CD4-positive, alpha-beta T cell treated with Interleukin-17A for 4 hours (primary cell): ENCODE results near the gene GRAMD1B.
A peak's percentile ranks its signal among the peaks of the same experiment; 100 is the strongest.

ENCODE experiments used
- DNase-seq: peaks from one replicate; pipeline ENCODE4 v3.0.0-alpha.2; 2020; ENCODE audit warnings: mixed read lengths

Gene GRAMD1B

DNA sequence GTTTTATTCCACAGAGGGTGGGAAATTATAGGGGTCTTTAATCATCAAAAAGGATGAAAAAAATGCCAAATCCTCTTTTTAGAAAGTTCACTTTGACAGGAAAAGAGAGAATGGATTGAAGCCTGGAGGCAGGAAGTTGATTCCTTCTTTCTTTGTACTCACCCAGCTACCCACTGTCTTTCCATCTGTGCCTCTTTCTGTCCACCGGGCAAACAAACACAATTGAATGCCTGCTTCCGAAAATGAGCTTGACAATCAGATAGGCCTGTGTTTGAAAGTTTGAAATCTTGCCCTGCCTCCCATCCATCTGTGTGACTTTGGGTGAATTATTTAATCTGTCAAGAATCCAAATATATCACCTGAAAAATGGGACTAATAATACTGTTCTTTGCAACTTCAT, 143.2 kb downstream of the GRAMD1B start:
- no peak for DNase-seq

DNA sequence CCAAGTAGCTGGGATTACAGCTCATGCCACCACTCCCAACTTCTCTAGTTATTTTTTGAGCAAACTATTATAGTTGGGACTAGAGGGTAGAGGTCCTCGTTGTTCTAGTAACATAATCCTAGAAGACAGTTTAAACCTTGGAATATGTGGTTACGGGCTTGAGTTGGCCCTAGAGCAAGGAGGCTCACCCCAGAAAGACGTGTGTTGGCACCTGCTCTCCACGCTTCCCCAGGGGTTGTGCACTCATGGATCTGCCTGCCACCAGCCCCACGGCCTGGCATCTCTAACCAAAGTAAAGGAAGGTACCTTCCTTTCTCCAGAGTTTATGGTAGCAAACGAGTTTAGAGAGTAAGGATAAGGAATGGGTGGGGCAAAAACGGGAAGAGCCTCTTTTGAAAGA, 145.4 kb downstream of the GRAMD1B start:
- no peak for DNase-seq

DNA sequence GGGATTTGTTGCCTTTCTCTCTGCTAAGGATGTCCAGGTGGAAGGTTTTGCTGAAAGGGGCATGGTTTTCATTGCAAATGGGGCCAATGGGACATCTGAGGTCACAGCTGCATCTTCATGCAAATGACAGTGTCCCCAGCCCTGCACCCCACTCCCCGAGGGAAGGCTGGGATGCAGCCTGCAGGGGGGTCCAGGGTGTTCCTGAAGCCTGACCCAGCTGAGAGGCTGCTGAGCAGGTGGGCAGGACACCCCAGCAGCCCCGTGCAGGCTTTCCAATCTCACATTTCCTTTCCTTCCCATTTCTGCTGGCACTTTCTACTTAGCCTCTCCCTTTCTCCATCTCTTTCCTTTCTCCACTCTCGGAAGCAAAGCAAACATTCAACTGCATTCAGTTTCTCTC, 146.0 kb downstream of the GRAMD1B start:
- no peak for DNase-seq

DNA sequence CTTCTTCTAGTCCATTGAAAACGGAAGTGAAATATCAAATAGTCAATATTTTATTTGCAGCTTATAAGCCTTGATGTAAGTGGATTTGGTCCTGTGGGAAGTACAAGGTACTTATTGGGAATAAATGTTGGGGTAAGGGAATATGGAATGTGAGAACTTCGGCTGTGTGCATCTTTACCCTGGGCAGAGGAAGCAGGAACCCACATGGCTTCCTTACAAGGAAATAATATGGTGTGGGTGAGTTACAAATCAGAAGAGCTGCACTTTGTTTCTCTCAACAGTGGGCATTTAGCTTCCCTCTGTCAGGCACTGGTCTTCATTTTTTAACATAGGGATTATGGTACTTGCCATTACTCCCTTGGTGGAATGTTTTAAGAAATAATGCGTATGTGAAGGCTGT, 146.4 kb downstream of the GRAMD1B start:
- no peak for DNase-seq

DNA sequence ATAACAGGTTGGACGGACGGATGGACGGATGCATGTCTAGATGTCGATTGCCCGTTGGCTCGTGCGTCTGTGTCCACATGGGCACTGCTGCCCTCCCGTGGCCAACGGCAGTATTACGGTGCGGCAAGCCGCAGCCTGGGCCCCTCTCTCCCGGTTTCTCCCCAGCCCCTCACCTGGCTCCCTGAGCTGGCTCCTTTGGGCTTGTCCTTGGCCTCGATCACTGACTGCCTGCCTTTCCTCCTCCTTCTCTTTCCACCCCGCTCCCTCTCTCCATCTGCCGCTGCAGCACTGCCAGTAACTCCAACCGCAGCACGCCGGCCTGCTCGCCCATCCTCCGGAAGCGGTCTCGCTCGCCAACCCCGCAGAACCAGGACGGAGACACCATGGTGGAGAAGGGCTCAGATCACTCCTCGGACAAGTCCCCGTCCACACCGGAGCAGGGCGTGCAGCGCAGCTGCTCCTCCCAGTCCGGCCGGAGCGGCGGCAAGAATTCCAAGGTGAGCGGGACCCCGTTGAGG, 147.1 kb downstream of the GRAMD1B start:
- peak; percentile 72 for DNase-seq

DNA sequence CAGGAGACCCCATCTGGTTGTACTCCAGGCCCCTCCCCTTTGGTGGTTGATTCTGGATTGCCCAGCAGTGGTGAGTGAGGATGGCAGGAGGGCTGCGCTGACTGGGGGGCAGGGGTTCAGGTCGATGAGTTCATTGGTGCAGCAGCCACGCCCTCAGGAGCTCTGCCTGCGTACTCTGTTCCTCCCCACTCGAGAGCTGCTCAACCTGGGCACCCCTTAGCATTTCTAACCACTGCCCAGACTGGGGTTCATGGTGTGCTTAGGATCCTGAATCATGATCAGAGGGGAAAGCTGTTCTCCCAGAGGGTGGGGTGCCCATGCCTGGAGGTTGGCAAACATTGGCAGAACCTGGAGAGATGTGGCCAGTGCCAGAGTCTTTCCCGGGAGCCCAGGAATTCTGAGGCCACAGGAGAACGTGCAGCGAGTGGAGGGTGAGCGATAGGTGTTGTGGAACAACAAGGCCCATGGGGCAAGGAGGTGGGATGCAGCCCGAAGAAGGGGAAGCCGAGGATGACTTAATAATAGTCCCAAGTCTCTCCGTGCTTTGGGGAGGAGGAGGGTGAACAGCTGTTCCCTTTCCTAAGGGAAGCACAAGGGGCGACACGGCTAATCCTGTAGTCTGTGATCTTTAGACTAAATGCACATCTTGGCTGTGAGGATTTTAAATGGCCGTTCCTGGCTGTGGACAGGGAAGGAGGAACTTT, 148.9 kb downstream of the GRAMD1B start:
- no peak for DNase-seq

DNA sequence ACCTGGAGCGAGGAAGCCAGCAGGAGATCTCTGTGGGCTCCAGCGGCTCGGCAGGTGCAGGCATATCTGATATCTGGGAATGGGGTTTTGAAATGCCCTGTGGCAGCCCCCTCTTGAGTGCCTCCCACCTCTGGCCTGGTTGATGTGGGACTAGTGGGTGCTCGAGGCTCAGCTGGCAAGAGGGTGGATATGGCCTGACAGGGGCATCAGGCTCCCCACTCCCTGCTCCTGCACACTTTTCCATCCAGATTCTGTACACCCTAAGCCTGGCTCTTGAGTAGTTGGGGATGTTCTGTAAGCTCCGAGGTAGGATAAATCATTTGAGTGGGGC, 149.4 kb downstream of the GRAMD1B start:
- no peak for DNase-seq

DNA sequence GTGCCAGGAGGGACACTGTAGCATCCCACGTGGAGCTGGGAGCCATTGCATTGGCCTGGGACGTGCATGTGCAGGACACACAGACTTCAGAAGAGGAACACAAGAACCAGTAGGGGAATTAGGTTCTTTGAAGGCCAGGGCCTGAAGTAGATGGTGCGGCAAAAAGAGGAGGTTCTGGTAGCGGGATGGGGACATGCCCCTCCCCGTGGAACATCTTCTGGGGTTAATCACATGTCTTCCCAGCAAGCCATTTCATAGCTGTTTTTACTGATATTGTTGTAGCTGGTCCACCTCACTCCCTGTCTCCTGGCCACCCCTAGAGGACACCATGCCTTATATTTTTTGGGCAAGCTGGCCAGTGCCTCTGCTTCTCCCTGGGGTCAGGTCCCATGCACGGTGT, 150.1 kb downstream of the GRAMD1B start:
- no peak for DNase-seq

DNA sequence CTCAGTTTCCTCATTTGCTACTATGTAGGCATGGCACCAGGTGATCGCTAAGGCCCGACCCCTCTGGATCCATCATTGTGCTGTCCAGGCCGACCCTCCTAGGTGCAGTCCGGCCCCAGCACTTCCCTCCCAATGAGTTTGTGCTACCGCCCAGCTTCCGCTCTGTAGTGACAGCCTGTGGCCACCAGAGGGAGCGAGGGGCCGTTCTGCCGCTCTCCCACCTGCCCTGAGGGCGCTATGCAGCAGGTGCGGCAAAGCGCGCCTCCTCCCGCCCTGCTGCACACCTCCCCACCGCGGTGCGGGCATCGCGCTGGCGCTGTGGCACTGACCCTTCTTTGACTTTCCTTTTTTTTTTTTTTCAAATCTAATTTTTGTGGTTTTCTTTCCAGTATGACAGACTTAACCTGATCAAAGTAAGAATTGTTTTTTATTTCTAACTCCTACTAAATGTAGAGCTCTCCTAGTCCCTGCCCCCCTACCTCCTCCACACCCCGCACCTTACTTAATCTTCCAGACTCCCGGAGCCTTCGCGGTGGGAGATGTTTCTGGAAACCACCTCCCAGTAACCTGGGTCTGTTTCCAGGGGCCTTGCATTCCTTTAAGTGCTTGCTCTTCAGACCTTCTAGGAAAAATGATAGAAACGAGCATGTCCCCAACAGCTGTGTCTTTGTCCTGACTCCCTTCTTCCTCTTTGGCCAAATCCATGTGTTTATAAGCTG, 150.6 kb downstream of the GRAMD1B start:
- peak; percentile 77 for DNase-seq

DNA sequence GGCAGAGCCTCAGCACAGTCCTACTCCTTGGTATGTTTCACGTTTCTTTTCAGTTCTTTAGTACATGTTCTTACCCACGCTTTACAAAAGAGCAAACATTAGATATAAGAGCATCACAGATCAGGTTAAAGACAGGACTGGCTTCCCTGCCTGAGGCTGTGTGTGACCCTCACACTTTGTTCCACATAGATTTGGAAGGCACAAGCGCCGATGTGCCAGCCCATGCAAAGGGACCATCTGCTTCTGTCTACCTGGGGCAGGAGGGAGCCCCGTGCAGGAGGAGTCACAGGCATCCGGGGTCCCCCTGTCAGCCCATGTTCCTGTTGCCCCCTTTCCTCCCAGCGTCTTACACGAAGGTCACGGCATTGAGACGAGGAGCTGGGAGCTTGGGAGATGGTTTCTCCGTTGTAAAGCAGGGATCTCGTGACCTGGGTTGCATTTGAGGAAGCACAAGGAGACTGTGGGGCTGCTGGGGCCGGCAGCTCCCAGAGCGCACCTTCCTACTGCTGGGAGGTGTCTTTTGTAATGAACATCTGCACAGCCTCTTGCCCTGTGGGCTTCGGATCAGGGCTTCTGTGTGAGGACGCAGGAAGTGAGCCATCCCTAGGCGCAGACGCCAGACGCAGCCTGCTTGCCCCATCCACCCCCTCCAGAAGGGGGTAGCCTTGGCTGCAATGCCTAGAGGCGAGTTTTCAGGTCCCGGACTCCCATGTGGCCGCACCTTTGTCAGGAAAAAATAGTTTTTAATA, 151.8 kb downstream of the GRAMD1B start:
- no peak for DNase-seq

DNA sequence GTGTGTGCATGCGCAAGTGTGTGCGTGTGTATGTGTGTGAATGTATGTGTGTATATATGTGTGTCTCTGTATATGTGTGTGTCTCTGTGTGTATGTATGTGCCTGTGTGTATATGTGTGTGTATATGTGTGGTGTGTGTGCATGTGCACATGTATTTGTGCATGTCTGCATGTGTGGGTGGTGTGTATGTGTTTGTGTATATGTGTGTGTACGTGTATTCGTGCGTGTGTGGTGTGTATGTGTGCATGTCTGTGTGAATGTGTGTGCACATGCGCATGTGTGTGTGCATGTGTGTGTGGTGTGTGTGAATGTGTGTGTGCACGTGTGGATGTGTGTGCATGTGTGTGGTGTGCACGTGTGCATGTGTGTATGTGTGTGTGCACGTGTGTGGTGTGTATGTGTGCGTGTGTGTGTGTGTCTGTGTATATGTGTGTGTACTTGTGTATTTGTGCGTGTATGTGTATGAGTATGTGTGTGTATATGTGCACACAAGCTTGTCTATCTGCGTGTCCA, 153.0 kb downstream of the GRAMD1B start:
- DNase-seq: no peak

DNA sequence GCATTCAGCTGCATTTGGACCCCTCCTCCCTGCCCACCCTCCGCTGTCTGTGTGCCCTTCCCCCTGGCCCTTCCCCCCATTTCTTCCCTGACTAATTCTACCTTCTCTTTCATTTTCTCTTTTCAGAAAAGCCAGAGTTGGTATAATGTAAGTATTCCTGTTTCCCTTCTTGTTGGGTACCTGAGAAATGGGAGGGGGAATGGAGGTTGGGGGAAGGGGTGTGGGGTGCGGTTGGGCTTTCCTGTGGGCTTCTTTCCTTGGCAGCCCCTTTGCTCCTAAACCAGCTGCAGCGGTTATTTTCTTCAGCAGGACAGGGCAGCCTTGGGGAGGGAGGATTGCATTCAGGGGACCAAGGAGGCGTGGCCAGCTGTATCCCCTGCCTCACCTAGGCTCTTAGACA, 154.1 kb downstream of the GRAMD1B start:
- no peak for DNase-seq

DNA sequence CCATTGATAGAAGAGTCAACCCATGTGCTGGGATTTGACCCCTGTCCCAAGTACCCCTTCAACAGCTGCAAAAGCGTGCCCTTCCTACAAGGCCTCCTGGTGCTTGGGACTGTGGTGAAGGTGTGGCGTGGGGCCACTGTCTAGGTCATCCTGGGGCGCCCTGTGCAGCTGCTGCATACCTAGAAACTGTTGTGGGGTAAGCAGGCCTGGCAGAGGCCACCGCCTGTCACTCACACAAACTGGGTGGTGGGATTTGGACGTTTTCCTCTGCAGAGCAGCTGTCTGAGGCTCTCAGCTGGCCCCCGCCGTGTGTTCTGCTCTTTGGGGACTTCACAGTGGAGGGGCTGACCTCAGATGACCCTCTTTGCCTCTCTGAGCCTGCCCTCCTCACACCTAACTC, 154.7 kb downstream of the GRAMD1B start:
- DNase-seq: no peak

DNA sequence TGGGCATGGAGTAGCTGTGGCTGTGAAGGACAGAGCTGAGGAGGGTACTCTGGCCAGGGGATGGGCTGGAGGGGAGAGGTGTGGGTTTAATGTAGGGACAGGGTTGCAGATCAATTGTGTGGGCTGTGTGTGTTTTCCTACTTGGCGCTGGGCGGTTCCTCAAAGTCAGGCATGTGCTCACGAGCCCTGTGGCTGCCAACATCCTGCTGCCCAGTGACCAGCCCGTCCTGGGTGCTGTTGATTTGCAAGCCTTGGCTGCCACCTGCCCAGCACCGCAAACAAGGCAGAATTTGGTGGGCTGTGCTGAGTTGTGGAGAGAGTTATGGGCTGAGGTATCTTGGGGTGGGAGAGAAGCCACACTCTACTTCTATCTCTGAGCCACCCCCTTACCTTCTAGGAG, 155.1 kb downstream of the GRAMD1B start:
- no peak for DNase-seq

DNA sequence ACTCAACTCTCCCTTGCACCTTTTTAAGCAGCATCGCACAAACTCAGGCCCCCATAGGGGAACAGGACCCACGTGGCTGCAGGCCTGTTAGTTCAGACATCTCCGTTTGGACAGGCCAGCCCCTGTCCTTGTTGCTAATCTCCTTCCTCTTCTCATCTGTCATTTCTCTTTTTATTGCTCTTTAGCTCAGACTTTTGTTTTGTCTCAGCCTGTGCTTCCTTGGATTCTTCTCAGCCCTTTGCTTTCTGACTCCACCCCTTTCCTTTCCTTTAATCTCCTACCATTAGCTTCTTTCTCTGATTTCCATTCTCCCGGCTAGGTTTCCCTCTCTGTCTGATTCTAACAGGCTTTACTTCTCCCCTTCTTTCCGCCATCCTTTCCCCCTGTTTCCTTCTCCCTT, 155.6 kb downstream of the GRAMD1B start:
- no peak for DNase-seq

DNA sequence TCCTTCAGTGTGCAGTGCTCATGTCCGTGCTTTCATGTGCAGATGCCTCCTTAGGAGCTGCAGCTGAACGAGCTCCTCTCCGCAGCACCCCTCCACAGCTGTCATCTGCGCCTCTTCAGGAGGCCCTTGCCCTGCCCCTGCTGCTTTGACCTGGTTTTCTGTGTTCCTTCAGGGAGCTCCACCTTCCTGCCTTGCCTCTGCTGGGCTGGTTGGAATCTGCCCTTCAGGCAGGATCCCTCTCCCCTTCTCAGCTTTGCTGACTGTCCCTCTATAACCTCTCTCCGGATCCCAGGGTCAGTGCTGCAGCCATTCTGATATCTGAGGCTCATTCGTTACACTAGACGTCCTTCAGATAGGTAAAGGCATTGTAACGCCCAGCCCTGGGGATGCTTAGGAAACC, 156.5 kb downstream of the GRAMD1B start:
- no peak for DNase-seq

DNA sequence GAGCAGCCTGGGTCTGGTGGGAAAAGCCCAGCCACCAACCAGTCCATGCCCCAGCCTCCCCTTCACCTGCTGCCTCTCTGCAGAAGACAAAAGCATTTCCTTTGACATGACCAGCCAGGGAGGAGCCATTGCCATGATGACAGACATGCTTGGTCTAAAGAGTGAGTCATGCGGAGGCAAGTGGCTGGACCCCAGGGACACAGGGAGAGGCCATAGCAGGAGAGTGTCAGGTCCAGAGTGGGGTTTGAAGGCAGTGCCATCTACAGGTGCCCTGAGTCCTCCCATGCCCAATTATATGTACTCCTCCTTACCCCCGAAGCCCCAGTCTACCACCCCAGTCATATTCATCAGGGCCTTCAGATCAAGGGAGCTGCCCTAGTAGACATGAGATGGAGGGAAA, 157.0 kb downstream of the GRAMD1B start:
- DNase-seq: no peak

DNA sequence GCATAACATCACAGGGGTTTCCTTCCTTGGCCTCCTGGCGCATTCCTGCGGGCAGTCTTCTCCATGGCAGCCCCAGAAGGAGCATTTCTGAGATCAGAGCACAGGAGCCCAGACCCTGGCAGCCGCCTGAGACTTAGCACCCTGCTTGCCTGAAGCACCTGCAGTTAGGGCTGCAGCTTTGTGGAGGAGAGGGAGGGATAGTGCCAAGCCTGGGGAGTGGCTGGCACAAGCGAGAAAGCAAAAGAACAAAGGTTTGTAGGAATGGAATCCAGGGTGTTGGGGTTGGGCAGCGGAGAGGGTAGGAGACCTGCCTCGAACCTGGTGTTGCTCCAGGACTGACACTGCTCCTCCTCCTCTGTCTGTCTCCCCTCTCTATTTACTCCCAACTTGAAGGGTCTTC, 157.5 kb downstream of the GRAMD1B start:
- no peak for DNase-seq

DNA sequence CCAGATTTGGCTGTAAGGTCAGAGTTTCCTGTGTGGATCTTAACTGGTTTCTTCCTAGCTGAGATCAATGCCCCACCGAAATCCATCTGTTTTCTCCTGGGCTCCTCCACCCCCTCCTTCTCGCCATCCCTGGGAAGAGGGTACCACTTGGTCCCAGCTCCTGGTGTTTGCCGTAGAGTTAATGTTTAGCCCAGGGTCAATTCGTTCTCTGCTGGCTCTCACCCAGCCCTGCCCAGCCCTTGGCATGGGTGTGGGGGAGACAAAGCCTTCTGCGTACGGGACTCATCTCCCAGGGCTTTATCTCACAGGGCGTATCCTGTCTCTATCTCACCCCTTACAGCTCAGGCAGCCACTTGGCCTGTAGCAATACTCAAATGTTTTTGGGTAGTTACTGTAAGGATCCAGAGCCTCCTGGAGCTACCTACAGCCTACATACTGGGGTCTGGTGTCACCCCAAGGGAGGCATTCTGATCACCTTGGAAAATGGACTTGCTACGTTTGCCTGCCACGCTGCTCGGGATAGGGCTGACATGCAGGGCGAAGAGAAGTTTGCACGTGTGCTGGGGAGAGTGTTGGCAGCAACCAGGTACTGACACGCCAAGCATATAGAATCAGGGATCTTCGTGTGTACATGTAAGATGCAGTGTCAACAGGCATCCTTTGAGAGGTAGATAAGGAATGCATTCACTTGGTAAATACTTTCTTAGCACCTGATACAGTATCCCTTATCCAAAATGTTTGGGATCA, 158.2 kb downstream of the GRAMD1B start:
- no peak for DNase-seq

DNA sequence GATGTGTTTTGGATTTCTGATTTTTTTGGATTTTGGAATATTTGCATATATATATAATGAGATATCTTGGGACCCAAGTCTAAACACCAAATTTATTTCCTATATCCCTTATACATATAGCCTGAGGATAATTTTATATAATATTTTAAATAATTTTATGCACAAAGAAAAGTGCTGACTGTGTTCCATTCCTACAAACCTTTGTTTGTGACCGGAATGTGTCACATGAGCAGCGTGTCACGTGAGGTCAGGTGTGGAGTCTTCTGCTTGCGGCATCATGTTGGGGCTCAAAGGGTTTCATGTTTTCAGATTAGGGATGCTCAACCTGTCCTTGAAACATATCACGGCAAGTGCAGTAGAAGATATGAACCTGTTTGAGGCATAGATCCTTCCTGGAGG, 158.8 kb downstream of the GRAMD1B start:
- DNase-seq: no peak

DNA sequence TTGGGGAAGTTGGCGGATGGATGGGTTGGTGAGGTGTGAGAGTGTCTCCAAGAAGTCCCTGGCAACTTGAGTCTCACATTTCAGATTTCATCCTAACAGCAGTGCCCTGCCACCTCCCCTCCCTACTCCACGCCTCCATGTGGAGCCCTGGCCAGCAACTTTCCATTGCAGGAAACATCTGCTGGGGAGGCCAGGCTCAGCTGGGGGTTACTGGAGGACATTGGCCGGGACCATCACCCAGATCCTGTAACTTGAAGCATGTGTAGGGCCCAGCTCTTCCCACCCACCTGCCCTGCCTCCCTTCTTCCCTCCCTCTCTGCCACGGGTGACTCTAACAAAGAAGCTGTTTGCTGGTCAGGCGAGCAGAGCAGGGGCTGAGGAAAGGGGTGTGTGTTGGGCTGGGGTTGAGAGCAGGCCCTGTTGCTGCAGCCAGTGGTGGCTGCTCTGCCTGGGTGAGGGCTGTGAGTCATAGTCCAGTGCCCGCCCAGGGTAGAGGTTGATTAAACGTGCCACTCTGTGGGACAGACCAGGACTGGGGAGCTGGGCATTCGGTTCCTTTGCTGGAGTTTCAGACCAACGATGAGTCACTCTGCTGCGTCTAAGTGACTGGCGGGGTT, 160.3 kb downstream of the GRAMD1B start:
- DNase-seq: no peak

DNA sequence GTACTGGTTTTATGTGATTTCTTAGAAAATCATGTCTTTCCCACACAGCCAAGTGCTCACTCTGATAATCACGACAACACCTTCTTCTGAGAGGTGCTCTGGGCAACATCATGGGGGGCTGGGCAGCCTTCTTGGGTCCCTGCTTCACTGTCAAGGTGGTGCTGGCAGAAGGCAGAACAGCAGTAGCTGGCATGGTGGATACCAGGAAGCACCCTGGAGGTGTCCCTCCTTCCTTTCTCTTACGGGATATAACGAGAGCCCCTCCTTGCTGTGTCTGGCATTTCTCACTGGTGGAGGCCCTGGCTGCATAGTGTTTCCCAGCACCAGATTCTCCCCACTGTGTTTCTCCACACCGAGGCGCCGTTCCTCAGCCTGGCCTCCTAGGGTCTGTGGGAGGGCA, 163.5 kb downstream of the GRAMD1B start:
- DNase-seq: no peak
